Glomerular endothelial cell (primary cell): ENCODE data around the gene LVRN. TPM values are rescaled to one million over a fixed set of nuclear protein-coding genes. Genes with fewer than 3 reads are reported as not detected.

Experiments used
- total RNA-seq: library from RNA; depleted of rRNA; stranded (reverse); fragments of >200 nt; gene quantifications from 2 replicates; pipeline ENCODE4 v1.2.3, GENCODE V29; 2015

The LVRN gene
- total RNA-seq, 1 donor from 2014 or later: 0.41 TPM

Other genes with a start within 250 kb of the LVRN start
- gene CDO1, start 145.8 kb upstream of the LVRN start, total RNA-seq: 0.48 and 0.82 TPM in 2 replicates
- 54.4 and 55.9 TPM in 2 replicates for gene ATG12, start 120.9 kb upstream of the LVRN start, total RNA-seq
- 59.7 and 87.1 TPM in 2 replicates for gene AP3S1, start 120.5 kb upstream of the LVRN start, total RNA-seq
- gene ARL14EPL, start 70.0 kb downstream of the LVRN start, total RNA-seq: not detected in 2 replicates
- 31.0 and 39.8 TPM in 2 replicates for gene COMMD10, start 122.5 kb downstream of the LVRN start, total RNA-seq